TTC549 (cell line): ENCODE data around the gene VPS51.
"Not testable (repeated sequence)": the region's sequence is repeated elsewhere in the genome, so short reads cannot be mapped to it uniquely, and the experiment has no call there.

Experiments used
- FAIRE-seq: peaks from 2 replicates; lab custom pipeline; 2012; peaks lifted over from hg19 to GRCh38; lab: Jason Lieb, UNC

Gene VPS51

DNA sequence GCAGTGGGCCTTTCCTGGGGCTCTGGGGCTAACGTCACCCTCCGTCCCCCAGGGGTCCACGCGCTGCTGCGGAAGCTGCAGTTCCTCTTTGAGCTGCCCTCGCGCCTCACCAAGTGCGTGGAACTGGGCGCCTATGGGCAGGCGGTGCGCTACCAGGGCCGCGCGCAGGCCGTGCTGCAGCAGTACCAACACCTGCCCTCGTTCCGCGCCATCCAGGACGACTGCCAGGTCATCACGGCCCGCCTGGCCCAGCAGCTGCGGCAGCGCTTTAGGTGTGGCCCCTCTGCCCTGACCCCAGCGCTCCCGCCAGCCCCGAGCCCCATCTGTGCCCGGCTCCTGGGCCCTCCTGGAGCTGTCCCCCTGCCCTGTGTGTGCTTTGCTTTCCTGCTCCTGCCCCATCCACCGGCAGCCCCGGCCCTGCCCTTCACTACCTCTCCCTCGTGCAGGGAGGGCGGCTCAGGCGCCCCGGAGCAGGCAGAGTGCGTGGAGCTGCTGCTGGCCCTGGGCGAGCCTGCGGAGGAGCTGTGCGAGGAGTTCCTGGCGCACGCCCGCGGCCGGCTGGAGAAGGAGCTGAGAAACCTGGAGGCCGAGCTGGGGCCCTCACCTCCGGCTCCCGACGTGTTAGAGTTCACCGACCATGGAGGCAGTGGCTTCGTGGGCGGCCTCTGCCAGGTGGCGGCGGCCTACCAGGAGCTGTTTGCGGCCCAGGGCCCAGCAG, 11.9 kb downstream of the VPS51 start:
- no peak for FAIRE-seq

GRCh38 chr11:65108469-65109123, 12.6 kb downstream of the VPS51 start:
- FAIRE-seq: no peak

DNA sequence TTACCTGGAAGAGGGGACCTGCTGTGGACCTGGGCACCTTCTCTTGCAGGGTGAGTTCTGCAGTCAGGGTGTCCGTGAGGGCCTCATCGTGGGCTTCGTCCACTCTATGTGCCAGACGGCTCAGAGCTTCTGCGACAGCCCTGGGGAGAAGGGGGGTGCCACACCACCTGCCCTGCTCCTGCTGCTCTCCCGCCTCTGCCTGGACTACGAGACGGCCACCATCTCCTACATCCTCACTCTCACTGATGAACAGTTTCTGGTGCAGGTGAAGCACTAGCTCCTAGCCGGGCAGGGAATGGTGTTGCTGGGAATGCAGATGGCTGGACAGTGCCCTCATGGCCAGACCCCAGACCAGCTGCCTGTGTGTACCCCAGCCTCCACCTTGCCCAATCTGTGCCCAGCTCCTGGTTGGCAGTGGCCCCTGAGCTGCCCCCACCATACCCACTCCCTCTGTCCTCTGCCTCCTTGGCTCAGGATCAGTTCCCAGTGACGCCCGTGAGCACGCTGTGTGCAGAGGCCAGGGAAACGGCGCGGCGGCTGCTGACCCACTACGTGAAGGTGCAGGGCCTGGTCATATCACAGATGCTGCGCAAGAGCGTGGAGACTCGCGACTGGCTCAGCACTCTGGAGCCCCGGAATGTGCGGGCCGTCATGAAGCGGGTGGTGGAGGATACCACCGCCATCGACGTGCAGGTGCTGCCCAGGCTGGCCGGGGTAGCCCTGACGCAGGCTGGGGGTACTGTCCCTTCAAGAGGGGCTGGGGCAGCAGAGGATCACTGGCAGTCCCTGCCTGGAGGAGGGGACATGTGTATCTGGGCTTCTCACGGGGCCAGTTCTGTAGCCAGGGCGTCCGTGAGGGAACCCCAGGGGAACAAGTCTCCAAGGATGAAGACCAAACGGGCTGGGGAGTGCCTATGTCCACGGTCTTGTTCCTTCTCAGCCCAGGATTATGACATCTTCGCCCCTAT, 13.5 kb downstream of the VPS51 start:
- no peak for FAIRE-seq

GRCh38 chr11:65110354-65110861, 14.4 kb downstream of the VPS51 start:
- FAIRE-seq: peak; percentile 43

DNA sequence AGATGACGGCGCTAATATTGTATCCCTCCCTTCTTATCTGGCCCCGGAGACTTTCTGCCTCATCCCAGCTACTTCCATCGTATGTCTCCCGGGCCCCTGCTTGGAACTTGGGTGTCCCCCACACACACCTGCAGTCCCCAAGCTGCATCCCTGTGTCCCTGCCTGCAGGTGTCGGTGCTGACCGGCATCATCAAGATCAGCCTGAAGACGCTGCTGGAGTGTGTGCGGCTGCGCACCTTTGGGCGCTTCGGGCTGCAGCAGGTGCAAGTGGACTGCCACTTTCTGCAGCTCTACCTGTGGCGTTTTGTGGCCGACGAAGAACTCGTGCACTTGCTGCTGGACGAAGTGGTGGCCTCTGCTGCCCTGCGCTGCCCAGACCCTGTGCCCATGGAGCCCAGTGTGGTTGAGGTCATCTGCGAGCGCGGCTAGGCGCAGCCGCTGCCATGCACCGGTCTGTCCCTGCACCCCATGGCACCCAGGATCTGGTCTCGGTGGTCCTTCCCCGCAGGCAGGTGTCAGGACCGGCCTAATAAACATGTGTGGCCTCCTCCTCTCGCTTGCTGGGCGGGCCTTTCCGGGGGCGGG, 15.2 kb downstream of the VPS51 start:
- FAIRE-seq: no peak

- FAIRE-seq: peak; percentile 62
Measured at GRCh38 chr11:65111744-65112545, 15.9 kb downstream of the VPS51 start, which contains the start of gene TM7SF2. Gene TM7SF2 (plus strand): TSS chr11:65111872. CDS start chr11:65112016, 144 bp downstream.

- FAIRE-seq: no peak
Measured at GRCh38 chr11:65112546-65113360, 16.7 kb downstream of the VPS51 start.

GRCh38 chr11:65113361-65113756, 17.3 kb downstream of the VPS51 start:
- FAIRE-seq: no peak

GRCh38 chr11:65113839-65114238, 17.8 kb downstream of the VPS51 start:
- FAIRE-seq: no peak

DNA sequence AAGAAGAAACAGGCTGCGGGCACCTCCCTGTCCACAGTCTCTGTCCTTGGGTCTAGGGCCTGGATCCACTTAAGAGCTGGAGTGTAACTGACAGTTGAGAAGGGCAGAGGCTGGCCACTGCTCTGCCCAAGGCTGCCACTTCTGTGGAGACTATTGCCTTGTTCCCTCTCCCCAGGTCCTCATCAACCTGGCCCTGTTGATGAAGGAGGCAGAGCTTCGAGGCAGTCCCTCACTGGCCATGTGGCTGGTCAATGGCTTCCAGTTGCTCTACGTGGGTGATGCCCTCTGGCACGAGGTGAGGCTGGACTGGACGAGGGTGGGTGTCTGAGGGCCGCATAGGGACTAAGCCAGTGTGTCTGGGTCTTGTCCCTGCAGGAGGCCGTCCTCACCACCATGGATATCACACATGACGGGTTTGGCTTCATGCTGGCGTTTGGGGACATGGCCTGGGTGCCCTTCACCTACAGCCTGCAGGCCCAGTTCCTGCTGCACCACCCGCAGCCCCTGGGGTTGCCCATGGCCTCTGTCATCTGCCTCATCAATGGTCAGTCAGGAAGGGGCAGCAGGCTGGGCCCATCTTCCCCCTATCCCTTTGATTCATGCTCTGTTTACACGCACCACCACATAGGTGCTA, 18.6 kb downstream of the VPS51 start:
- FAIRE-seq: no peak

GRCh38 chr11:65115361-65116082, 19.5 kb downstream of the VPS51 start:
- FAIRE-seq: no peak

DNA sequence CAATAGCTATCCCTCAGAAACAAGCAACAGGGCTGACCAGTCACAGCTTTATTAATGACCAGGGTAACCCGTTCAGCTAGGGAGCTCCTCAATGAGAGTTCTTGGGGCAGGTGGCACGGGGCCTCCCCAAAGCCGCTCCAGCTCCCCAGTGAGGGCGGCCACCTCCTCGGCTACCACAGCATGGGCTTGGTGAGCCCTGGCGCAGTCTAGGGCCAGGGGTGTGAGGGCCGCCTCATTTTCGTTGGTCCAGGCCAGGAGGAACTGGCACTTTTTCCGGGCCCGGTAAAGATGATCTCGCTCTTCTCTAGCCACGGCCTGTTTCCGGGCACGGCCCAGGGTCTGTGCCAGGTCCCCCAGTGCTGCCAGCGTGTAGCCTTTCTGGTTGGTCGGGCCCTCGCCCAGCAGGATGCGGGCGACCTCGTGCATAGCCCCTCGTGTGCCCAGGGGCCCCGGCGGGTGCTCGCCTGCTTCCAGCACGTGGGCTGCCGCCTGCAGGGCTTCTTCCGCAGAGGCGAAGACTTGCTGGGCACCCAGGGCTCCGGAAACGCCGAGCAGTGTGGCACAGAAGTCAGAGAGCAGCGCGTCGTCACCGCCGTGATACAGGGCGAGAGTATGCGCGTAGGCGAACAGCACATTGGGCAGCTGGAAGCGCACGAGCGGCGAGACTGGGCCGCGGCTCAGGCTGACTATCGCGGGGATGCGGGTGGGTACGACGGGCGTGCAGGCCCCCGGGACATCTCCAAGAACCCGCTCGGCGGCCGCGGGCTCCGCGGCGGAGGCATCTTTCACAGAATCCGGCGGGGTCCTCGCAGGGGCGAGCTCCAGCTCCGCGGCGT, 20.6 kb downstream of the VPS51 start:
- FAIRE-seq: no peak

- FAIRE-seq: peak; percentile 95
Measured at GRCh38 chr11:65117206-65118096, 21.4 kb downstream of the VPS51 start, which contains the start of gene ZNHIT2. Gene ZNHIT2 (minus strand): TSS chr11:65117701. CDS start chr11:65117653, 48 bp downstream.

DNA sequence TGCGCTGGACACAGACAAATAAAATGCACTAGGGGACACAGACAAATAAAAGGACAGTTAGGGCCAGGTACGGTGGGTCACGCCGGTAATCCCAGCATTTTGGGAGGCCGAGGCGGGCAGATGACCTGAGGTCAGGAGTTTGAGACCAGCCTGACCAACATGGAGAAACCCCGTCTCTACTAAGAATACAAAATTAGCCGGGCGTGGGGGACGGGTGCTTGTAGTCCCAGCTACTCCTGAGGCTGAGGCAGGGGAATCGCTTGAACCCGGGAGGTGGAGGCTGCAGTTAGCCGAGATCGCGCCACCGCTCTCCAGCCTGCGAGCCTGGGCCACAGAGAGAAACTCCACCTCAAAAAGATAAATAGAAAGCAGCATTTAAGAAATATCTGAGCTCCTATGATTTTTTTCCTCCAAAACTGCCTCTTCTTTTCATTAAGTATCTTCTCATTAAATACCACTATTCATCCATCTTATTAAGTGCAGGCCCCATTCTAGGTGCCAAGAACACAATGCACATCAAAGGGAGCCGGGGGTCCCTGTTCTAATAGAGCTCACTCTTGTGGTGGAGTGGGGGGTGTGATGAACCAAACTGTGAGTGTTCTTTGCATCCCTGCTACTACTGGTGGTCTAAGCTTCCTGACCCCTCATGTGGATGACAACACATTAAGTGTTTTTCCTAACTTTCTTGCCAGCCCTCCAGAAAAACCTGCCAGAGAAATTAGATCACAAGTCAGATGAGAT, 22.3 kb downstream of the VPS51 start:
- no peak for FAIRE-seq

DNA sequence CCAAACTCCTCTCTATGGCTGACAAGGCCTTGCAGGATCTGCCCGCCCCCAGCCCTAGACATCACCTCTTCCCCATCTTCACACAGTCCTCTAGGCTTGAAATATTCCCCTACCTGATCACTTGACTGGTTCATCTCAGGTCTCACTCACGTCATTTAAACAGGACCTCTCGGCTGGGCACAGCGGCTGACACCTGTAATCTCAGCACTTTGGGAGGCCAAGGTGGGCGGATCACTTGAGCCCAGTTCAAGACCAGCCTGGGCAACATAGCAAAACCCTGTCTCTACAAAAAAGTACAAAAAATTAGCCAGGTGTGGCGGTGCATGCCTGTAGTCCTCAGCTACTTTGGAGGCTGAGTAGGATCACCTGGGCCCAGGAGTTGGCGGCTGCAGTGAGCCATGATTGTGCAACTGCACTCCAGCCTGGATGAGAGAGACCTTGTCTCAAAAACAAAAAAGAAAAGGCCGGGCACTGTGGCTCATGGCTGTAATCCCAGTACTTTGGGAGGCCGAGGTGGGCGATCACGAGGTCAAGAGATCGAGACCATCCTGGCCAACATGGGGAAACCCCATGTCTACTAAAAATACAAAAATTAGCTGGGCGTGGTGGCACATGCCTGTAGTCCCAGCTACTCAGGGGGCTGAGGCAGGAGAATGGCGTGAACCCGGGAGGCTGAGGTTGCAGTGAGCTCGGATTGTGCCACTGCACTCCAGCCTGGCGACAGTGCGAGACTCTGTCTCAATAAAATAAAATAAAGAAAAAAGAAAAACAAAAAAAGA, 23.1 kb downstream of the VPS51 start:
- FAIRE-seq: not testable (repeated sequence)

- no peak for FAIRE-seq
Measured at GRCh38 chr11:65119670-65119995, 23.6 kb downstream of the VPS51 start.
